Kasumi-1 (cell line): ENCODE results near the gene CCDC14.
"Not testable (repeated sequence)": the region's sequence is repeated elsewhere in the genome, so short reads cannot be mapped to it uniquely, and the experiment has no call there.

Source experiments
- DNase-seq, 2 experiments: peaks; one replicate each; lab custom pipeline; 2025; lab: John Stamatoyannopoulos, UW

Gene CCDC14, protein sequence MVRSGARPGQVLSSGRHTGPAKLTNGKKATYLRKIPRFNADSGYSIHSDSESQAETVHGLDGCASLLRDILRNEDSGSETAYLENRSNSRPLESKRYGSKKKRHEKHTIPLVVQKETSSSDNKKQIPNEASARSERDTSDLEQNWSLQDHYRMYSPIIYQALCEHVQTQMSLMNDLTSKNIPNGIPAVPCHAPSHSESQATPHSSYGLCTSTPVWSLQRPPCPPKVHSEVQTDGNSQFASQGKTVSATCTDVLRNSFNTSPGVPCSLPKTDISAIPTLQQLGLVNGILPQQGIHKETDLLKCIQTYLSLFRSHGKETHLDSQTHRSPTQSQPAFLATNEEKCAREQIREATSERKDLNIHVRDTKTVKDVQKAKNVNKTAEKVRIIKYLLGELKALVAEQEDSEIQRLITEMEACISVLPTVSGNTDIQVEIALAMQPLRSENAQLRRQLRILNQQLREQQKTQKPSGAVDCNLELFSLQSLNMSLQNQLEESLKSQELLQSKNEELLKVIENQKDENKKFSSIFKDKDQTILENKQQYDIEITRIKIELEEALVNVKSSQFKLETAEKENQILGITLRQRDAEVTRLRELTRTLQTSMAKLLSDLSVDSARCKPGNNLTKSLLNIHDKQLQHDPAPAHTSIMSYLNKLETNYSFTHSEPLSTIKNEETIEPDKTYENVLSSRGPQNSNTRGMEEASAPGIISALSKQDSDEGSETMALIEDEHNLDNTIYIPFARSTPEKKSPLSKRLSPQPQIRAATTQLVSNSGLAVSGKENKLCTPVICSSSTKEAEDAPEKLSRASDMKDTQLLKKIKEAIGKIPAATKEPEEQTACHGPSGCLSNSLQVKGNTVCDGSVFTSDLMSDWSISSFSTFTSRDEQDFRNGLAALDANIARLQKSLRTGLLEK

DNA sequence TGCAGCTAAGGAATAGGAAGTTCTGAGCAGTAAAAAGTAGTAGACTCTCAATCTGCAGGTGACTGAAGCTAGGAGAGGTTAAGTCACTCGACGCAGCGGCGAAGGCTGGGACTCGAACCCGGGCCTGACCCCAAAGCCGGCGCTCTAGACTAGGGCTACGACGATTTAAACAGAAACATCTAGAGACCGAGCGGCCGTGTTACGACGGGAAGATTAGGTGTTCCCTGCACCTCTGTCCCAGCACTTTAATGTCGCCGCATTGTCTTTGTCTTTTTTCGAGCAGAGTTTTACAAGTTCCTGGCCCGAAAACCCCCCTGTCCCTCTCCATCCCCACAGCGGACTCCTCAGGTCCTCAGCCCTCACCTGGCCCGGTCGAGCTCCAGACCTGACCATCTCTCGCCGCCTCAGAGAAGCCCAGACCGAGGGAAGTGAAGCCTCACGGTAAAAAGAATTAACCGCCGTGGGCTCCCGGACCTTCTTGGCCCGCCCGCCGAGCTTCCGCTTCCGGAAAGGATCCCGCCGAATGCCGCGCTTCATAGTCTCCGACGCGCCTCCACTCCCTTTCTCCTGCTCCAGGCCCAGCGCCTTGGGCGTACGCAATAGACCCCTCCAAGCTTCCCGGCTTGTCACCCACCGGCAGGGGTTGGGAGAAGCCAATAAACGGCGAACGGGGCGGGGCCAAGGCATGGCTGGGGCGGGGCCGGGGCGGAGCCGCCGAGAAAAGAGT is at the start of gene CCDC14:
TSS of gene CCDC14 (minus strand) at position 449 of the 727 bp plus-strand sequence. CDS start at position 393, 56 bp downstream.
- DNase-seq = peak; percentile 96

DNA sequence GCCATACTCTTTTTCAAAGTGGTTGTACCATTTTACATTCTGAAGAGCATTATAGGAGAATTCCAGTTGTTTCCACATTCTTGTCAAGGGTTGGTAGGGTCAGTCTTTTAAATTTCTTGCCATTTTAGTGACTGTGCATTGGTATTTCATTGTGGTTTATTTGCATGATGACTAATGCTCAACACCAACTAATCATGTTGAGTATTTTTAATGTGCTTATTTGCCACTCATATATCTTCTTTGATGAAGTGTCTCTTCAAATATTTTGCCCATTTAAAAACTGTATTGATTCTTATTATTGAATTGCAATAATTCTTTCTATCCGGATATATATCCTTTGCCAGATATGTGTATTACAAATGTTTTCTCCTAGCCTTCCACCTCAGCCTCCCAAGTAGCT is 47.3 kb upstream of the CCDC14 start:
- DNase-seq = not testable (repeated sequence)

GRCh38 chr3:124007186-124007585 is 46.2 kb upstream of the CCDC14 start:
- peak; percentile 65 to 68 for DNase-seq

DNA sequence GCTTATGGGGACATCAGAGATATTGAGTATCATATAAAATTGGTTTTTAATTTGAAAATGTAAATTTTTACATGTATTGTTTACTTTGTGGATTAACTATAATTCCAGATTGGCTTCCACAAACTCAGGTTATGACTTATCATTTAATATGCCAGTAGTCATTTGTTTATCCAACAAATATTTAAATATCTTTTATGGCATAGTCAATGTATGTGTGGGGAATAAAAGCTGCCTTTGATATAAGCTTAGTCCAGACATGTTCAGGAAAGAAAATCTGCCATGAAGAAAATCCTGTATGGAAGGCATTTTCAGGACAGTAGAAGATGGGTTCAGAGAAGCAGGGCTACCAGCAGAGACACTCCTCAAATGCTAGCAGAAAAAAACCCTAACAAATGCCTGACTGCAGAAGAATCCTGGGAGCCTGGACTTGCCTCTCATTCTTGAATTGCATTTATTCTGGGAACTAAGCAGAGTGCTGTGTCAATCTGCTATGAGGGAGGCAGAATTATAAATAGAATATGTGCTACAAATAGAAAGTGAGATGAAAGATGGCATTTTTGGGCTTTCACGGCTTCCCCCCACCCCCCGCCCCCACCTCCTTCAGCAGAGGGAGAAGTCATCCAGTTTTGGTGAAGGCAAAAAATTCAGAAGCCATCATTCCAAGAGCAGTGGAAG is 41.5 kb upstream of the CCDC14 start:
- not testable (repeated sequence) for DNase-seq

DNA sequence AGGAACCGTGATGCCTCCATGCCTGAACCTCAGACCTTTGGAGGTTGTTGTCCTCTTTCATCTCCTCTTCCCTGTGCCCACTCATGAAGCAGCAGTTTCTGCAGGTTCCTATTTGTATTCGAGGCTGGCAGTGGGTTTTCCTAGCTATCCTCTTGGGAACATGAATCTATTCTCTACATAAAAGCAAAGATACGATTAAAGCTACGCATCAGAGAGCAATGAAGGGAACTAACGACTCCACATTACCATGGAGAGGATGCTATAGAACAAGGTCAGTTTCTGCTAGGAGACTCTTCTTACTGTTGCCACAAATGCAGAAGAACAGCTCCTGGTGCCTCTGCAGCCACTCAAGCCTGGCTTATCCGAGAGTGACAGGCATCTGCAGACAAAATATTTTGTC is 40.3 kb upstream of the CCDC14 start:
- DNase-seq = not testable (repeated sequence)

DNA sequence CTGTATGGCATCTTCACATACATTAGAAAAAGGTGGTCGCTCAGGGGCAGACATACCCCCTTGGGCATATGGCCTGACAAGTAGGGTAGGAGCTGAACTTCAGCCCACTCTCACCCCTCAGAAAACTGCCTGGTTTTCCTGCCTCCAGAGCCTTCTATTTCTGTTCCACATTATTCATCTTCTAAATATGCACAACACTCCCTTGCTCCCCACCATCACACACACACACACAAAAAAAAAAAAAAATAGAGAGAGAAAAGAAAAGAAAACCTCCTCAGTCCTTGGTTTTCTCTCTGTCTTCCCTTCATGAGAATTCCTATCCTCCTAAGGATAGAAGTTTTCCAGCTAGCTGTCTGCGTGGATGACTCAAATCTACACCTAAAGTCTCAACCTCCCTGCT is 36.5 kb upstream of the CCDC14 start:
- DNase-seq = no peak

- DNase-seq = no peak
Observed at GRCh38 chr3:123993818-123994217, 32.8 kb upstream of the CCDC14 start.

DNA sequence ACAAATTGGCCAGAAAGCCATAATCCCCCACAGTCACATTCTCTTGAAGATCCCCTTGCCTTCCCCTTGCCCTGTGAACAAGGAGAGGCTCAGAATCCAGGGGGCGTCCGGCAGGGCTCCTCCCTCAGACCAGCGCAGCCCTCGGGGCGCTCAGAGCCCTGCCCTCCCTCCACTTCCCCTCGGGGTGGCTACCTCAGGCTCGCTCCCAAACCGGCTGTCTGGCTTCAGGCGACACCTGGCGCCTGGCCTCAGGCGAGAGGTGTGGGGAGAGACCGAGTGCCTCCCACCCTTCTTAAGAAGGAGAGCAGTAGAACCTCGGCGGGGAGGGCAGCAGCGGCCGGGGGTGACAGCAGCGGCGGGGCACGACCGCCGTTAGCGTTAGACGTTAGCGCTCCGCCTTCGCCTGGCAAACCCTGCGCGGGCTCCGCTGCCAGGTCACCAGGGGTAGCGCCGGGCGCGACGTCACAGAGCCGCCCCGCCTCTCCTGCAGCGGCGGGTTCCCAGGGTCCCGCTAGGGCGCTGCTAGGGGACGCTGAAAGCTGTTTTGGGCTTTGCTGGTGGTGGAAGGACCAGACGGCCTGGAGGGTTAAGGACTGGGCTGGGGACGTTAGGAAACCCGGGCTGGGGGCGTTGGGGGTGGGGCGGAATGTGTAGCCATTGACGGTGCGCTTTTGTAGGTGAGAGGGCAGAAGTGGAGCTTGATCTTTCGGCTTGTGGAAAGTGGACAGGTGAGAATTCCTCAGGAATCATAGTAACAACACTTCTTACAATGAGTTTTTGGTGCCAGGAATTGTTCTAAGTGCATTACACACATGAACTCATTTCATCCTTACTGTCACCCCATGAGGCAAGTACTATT is 30.9 kb upstream of the CCDC14 start, which contains the start of gene ROPN1:
TSS of gene ROPN1 (minus strand) at position 395 of the 859 bp plus-strand sequence. CDS start 11,643 bp downstream, outside the sequence.
- DNase-seq = not testable (repeated sequence)

GRCh38 chr3:123986427-123986826 is 25.4 kb upstream of the CCDC14 start:
- no peak for DNase-seq

DNA sequence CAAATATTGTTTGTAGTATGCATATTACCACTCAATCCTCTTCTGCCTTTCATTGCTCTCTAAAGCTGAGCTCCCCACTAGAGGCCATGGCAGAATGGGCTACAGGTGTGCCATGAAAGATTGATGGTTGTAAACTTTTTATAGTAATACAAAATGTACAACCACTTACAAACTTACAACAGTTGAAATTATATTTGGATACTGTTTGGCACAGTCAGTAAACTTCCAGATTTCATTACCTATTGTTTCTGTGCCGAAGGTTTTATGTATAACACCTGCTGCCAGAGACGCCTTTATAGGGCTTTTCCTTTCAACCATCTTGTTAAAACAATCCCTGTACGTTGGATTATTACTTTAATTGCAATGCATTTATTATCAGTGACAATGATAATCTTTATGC is 23.9 kb upstream of the CCDC14 start:
- DNase-seq = no peak

GRCh38 chr3:123984350-123984749 is 23.3 kb upstream of the CCDC14 start:
- no peak for DNase-seq

DNA sequence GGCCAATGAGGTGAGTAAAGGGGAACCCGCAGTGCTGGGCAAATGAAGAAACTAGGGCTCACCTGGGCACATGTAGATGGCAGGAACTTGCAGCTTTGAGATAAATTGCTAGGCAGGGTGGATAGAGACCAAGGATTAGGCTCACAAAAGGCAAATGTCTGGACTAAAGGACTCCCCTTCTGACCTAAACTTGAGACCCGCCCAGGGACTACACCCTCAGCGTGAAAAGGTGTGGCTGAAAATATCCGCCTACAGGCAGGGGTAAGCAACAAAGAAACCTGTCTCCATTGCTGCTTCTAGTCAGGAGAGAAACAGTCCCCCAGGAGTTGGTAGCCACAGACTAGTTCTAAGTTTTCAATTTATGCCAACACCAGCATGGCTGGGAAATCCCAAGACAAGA is 20.3 kb upstream of the CCDC14 start:
- not testable (repeated sequence) for DNase-seq

- no peak for DNase-seq
Observed at GRCh38 chr3:123980539-123980938, 19.5 kb upstream of the CCDC14 start.

- DNase-seq = peak; percentile 12 to 28
Observed at GRCh38 chr3:123979525-123980501, 18.8 kb upstream of the CCDC14 start.

DNA sequence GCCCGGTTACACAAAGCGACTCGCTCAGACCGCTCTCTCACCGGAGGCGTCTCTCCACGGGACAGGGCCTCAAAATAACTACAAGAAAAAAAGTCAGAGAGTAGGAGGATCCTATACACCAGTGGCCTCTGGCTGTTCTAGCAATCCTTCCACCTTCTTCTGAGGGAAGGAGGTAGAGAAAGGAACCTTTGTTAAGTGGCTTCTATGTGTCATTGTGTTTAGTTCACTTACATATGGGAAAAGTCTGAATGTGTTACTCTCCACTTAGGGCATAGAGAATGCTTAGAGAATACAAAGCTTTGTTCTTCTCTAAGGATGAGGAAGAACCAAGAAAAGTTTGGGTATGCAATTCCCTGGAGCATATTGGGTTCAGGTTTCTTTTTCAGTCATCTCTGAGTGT is 15.9 kb upstream of the CCDC14 start:
- not testable (repeated sequence) for DNase-seq

GRCh38 chr3:123976181-123976898 is 15.3 kb upstream of the CCDC14 start:
- DNase-seq = not testable (repeated sequence)

- DNase-seq = not testable (repeated sequence)
Observed at GRCh38 chr3:123975030-123975429, 14.0 kb upstream of the CCDC14 start.

GRCh38 chr3:123971406-123971805 is 10.4 kb upstream of the CCDC14 start:
- no peak for DNase-seq
